KMS-11 (cell line): ENCODE measurements around the gene CROCC2.

ENCODE experiments used
- H2AFZ ChIP-seq: fragments of 200-600 bp; sonication (generic); 2 replicates; pipeline ENCODE4 v1.6.1; 2016; ENCODE audit warnings: antibody characterized with exemption, mixed run types, low read depth
- H3K27ac ChIP-seq: fragments of 200-600 bp; sonication (generic); 2 replicates; pipeline ENCODE4 v1.6.1; 2016; ENCODE audit warnings: mild to moderate bottlenecking, mixed run types
- H3K27me3 ChIP-seq: fragments of 200-600 bp; sonication (generic); 2 replicates; pipeline ENCODE4 v1.6.1; 2017; ENCODE audit warnings: mild to moderate bottlenecking, low read depth, mixed run types, moderate library complexity; ENCODE audit not compliant: insufficient read depth
- H3K36me3 ChIP-seq: fragments of 200-600 bp; sonication (generic); 2 replicates; pipeline ENCODE4 v1.6.1; 2017; ENCODE audit warnings: mild to moderate bottlenecking, mixed run types; ENCODE audit not compliant: insufficient read depth
- H3K4me1 ChIP-seq: fragments of 200-600 bp; sonication (generic); 2 replicates; pipeline ENCODE4 v1.6.1; 2016; ENCODE audit warnings: mild to moderate bottlenecking, low read depth, mixed run types; ENCODE audit not compliant: poor library complexity, severe bottlenecking
- H3K4me2 ChIP-seq: fragments of 200-600 bp; sonication (generic); 2 replicates; pipeline ENCODE4 v1.7.0; 2016; ENCODE audit warnings: mild to moderate bottlenecking, mixed run types
- H3K4me3 ChIP-seq: fragments of 200-600 bp; sonication (generic); IDR thresholded peaks from 2 replicates; pipeline ENCODE4 v1.6.1; 2017; ENCODE audit warnings: low read depth, low read length, mixed read lengths; ENCODE audit not compliant: insufficient read depth
- H3K79me2 ChIP-seq: fragments of 200-600 bp; sonication (generic); 2 replicates; pipeline ENCODE4 v1.6.1; 2016; ENCODE audit warnings: low read depth, mixed run types; ENCODE audit not compliant: insufficient read depth
- H3K9ac ChIP-seq: fragments of 200-600 bp; sonication (generic); 2 replicates; pipeline ENCODE4 v1.6.1; 2016; ENCODE audit warnings: mild to moderate bottlenecking, mixed run types
- H4K20me1 ChIP-seq: fragments of 200-600 bp; sonication (generic); 2 replicates; pipeline ENCODE4 v1.6.1; 2016; ENCODE audit warnings: mild to moderate bottlenecking, mixed run types; ENCODE audit not compliant: insufficient read depth
- CTCF ChIP-seq: fragments of 200-600 bp; sonication (generic); conservative IDR thresholded peaks from 2 replicates; pipeline ENCODE4 v1.6.1; 2017; ENCODE audit warnings: low read depth, mild to moderate bottlenecking, antibody characterized with exemption, low read length, moderate library complexity, mixed read lengths

Gene CROCC2

GRCh38 chr2:241041589-241042158 lies 135.5 kb downstream of the CROCC2 start:
- Histone ChIP-seq H3K27ac (no peak overlapping the region), H3K4me2 (no peak overlapping the region), H3K27me3 (peaks cover 16% of the 10 kb centered on the region; the same call in 1 of the 2 replicates), H3K36me3 (no peaks in the 10 kb centered on the region), H3K9ac (no peak overlapping the region), H4K20me1 (no peaks in the 10 kb centered on the region), H3K4me1 (no peaks in the 10 kb centered on the region), H3K79me2 (no peaks in the 10 kb centered on the region), H2AFZ (no peak overlapping the region), H3K4me3 (no peak overlapping the region)
- no peak for TF ChIP-seq CTCF
